ENCODE results near the gene TMTC1. TPM values are rescaled to one million over a fixed set of nuclear protein-coding genes. Genes with fewer than 3 reads are reported as not detected.

Gene TMTC1
- total and polyA plus RNA-seq, 2 of the 8 experiments (the other 6 are each of a cell fraction or from before 2014, with no cell fraction given), result 15.4 to 20.8 TPM

DNA sequence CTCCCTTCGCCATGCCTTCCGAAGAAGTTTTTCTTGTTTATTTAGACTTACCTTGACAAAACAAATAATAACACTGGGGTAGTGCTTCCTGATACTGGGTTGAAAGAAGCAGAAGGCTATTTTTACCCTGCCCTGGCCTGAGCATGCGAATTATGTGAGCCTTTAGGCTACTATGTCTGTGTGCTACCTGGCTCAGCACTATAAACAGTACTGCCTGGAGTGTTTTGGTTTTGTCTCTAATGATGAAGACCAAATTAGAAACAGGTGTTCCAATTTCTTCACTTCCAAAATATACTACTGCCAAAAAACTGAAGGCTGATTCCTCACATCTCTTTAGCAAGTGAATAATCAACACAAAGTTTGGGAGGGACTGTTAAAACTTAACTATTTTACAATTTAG lies 278.6 kb downstream of the TMTC1 start (continued):
- TF ChIP-seq, protein P1, sequence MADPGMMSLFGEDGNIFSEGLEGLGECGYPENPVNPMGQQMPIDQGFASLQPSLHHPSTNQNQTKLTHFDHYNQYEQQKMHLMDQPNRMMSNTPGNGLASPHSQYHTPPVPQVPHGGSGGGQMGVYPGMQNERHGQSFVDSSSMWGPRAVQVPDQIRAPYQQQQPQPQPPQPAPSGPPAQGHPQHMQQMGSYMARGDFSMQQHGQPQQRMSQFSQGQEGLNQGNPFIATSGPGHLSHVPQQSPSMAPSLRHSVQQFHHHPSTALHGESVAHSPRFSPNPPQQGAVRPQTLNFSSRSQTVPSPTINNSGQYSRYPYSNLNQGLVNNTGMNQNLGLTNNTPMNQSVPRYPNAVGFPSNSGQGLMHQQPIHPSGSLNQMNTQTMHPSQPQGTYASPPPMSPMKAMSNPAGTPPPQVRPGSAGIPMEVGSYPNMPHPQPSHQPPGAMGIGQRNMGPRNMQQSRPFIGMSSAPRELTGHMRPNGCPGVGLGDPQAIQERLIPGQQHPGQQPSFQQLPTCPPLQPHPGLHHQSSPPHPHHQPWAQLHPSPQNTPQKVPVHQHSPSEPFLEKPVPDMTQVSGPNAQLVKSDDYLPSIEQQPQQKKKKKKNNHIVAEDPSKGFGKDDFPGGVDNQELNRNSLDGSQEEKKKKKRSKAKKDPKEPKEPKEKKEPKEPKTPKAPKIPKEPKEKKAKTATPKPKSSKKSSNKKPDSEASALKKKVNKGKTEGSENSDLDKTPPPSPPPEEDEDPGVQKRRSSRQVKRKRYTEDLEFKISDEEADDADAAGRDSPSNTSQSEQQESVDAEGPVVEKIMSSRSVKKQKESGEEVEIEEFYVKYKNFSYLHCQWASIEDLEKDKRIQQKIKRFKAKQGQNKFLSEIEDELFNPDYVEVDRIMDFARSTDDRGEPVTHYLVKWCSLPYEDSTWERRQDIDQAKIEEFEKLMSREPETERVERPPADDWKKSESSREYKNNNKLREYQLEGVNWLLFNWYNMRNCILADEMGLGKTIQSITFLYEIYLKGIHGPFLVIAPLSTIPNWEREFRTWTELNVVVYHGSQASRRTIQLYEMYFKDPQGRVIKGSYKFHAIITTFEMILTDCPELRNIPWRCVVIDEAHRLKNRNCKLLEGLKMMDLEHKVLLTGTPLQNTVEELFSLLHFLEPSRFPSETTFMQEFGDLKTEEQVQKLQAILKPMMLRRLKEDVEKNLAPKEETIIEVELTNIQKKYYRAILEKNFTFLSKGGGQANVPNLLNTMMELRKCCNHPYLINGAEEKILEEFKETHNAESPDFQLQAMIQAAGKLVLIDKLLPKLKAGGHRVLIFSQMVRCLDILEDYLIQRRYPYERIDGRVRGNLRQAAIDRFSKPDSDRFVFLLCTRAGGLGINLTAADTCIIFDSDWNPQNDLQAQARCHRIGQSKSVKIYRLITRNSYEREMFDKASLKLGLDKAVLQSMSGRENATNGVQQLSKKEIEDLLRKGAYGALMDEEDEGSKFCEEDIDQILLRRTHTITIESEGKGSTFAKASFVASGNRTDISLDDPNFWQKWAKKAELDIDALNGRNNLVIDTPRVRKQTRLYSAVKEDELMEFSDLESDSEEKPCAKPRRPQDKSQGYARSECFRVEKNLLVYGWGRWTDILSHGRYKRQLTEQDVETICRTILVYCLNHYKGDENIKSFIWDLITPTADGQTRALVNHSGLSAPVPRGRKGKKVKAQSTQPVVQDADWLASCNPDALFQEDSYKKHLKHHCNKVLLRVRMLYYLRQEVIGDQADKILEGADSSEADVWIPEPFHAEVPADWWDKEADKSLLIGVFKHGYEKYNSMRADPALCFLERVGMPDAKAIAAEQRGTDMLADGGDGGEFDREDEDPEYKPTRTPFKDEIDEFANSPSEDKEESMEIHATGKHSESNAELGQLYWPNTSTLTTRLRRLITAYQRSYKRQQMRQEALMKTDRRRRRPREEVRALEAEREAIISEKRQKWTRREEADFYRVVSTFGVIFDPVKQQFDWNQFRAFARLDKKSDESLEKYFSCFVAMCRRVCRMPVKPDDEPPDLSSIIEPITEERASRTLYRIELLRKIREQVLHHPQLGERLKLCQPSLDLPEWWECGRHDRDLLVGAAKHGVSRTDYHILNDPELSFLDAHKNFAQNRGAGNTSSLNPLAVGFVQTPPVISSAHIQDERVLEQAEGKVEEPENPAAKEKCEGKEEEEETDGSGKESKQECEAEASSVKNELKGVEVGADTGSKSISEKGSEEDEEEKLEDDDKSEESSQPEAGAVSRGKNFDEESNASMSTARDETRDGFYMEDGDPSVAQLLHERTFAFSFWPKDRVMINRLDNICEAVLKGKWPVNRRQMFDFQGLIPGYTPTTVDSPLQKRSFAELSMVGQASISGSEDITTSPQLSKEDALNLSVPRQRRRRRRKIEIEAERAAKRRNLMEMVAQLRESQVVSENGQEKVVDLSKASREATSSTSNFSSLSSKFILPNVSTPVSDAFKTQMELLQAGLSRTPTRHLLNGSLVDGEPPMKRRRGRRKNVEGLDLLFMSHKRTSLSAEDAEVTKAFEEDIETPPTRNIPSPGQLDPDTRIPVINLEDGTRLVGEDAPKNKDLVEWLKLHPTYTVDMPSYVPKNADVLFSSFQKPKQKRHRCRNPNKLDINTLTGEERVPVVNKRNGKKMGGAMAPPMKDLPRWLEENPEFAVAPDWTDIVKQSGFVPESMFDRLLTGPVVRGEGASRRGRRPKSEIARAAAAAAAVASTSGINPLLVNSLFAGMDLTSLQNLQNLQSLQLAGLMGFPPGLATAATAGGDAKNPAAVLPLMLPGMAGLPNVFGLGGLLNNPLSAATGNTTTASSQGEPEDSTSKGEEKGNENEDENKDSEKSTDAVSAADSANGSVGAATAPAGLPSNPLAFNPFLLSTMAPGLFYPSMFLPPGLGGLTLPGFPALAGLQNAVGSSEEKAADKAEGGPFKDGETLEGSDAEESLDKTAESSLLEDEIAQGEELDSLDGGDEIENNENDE (IDR thresholded peaks at IDR 0.05; ENCODE audit: insufficient replicate concordance, low read length), result no peak
- TF ChIP-seq PHF8 (conservative IDR thresholded peaks at IDR 0.05; ENCODE audit: low read depth, low read length) (no peak), BCL11A (IDR thresholded peaks at IDR 0.05; ENCODE audit: low read depth in 2 of 2, low read length in 2 of 2) (no peak), CTBP2 (IDR thresholded peaks at IDR 0.05; ENCODE audit: borderline replicate concordance, insufficient read depth, insufficient read length, low read length) (no peak), KDM5A (IDR thresholded peaks at IDR 0.05; ENCODE audit: low read length) (no peak), TBP (IDR thresholded peaks at IDR 0.05; ENCODE audit: low read depth, low read length) (no peak), SAP30 (IDR thresholded peaks at IDR 0.05; ENCODE audit: insufficient read depth, insufficient replicate concordance, low read length) (no peak)
- TF ChIP-seq, protein P2, sequence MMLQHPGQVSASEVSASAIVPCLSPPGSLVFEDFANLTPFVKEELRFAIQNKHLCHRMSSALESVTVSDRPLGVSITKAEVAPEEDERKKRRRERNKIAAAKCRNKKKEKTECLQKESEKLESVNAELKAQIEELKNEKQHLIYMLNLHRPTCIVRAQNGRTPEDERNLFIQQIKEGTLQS (IDR thresholded peaks at IDR 0.05; ENCODE audit: insufficient read depth, low read depth, low read length), result no peak
- TF ChIP-seq, protein P3, sequence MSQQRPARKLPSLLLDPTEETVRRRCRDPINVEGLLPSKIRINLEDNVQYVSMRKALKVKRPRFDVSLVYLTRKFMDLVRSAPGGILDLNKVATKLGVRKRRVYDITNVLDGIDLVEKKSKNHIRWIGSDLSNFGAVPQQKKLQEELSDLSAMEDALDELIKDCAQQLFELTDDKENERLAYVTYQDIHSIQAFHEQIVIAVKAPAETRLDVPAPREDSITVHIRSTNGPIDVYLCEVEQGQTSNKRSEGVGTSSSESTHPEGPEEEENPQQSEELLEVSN (IDR thresholded peaks at IDR 0.05), result no peak
